ENCODE data around the gene MXRA7.

The MXRA7 gene

GRCh38 chr17:76738468-76738850 is 27.7 kb upstream of the MXRA7 start:
- no peaks in the 10 kb centered on the region for H3K9me3 ChIP-seq (ENCODE audit: control insufficient read depth, insufficient read depth, low read depth, low read length)
- H3K36me3 ChIP-seq (ENCODE audit: control insufficient read depth in 2 of 2, insufficient read depth in 1 of 2, low read length in 2 of 2) = peaks cover 32 to 49% of the 10 kb centered on the region in 2 experiments
- peak overlapping the region; percentile 99 for H3K27ac ChIP-seq (ENCODE audit: extremely low read depth, low read depth, low read length)
- POLR2A ChIA-PET = interaction anchor here (0.6 to 4.8 kb wide), 16 partner anchors 9 to 1220 kb away, joined by 3 to 68 read pairs (median 4); partner anchors contain the start of genes JMJD6, METTL23 and TNRC6C
- TF ChIP-seq FEZF1 (tag by site-specific recombination; IDR thresholded peaks at IDR 0.05) (peak; percentile 65), SETDB1 (IDR thresholded peaks at IDR 0.05; ENCODE audit: insufficient read length, low read length) (no peak), PATZ1 (tag by site-specific recombination; IDR thresholded peaks at IDR 0.05) (0 out of 2 replicates have a peak, but pooled peaks have one; percentile 7), ZNF366 (tag by site-specific recombination; conservative IDR thresholded peaks at IDR 0.05) (peak; percentile 46; the same call in 1 of the 2 replicates), SP7 (tag by site-specific recombination; IDR thresholded peaks at IDR 0.05) (peak; percentile 91), PRDM6 (tag by site-specific recombination; IDR thresholded peaks at IDR 0.05) (0 out of 2 replicates have a peak, but pooled peaks have one; percentile 33), PRDM10 (tag by site-specific recombination; IDR thresholded peaks at IDR 0.05) (peak; percentile 15; the same call in 1 of the 2 replicates), KLF9 (tag by site-specific recombination; IDR thresholded peaks at IDR 0.05; ENCODE audit: low read depth) (no peak), BCL11A (tag by site-specific recombination; IDR thresholded peaks at IDR 0.05; ENCODE audit: low read depth) (0 out of 2 replicates have a peak, but pooled peaks have one; percentile 14), ZNF701 (tag by site-specific recombination; IDR thresholded peaks at IDR 0.05) (no peak)
- peaks cover 13% of the 10 kb centered on the region for H3K4me1 ChIP-seq (ENCODE audit: control insufficient read depth, insufficient read depth, low read length)
- peak overlapping the region; percentile 81 for H3K4me3 ChIP-seq (ENCODE audit: low read depth, low read length)
- CTCF ChIA-PET = interaction anchor here (0.7 kb wide), 2 partner anchors 182 to 700 kb away, joined by 3 to 4 read pairs; no protein-coding TSS in a partner anchor

GRCh38 chr17:76737676-76738467 is 27.1 kb upstream of the MXRA7 start, which contains the start of gene MFSD11:
MFSD11 (plus strand) TSS chr17:76738119; CDS start chr17:76738353, 234 bp downstream.
- ChIA-PET POLR2A (interaction anchor here (0.6 to 4.8 kb wide), 21 partner anchors 8 to 1220 kb away, joined by 3 to 68 read pairs (median 5); partner anchors contain the start of genes JMJD6, METTL23 and TNRC6C), CTCF (interaction anchor here (0.6 to 0.9 kb wide), 3 partner anchors 96 to 340 kb away, joined by 3 to 4 read pairs (median 4); no protein-coding TSS in a partner anchor)
- Histone ChIP-seq H3K9me3 (ENCODE audit: control insufficient read depth, insufficient read depth, low read depth, low read length) (no peaks in the 10 kb centered on the region), H3K4me1 (ENCODE audit: control insufficient read depth, insufficient read depth, low read length) (peaks cover 19% of the 10 kb centered on the region), H3K36me3 (ENCODE audit: control insufficient read depth in 2 of 2, insufficient read depth in 1 of 2, low read length in 2 of 2) (peaks cover 32 to 53% of the 10 kb centered on the region in 2 experiments), H3K4me3 (ENCODE audit: low read depth, low read length) (peak within 1 kb of the TSS; percentile 81), H3K27ac (ENCODE audit: extremely low read depth, low read depth, low read length) (peak within 1 kb of the TSS; percentile 99)
- peak; percentile 80 for TF ChIP-seq ZNF843 (tag by site-specific recombination; IDR thresholded peaks at IDR 0.05)
- no peak for TF ChIP-seq ZNF354C (tag by site-specific recombination; IDR thresholded peaks at IDR 0.05; ENCODE audit: borderline replicate concordance, low read depth)
- peak; percentile 10 for TF ChIP-seq FEZF1 (tag by site-specific recombination; IDR thresholded peaks at IDR 0.05)
- no peak for TF ChIP-seq ZNF621 (tag by site-specific recombination; IDR thresholded peaks at IDR 0.05)
- peak; percentile 75; the same call in 1 of the 2 replicates for TF ChIP-seq ZBTB49 (tag by site-specific recombination; IDR thresholded peaks at IDR 0.05; ENCODE audit: low read depth)
- TF ChIP-seq KLF16 (tag by site-specific recombination; IDR thresholded peaks at IDR 0.05) = peak; percentile 91
- TF ChIP-seq ZNF544 (tag by site-specific recombination; IDR thresholded peaks at IDR 0.05) = no peak
- peak; percentile 95 for TF ChIP-seq BCL11A (tag by site-specific recombination; IDR thresholded peaks at IDR 0.05; ENCODE audit: low read depth)
- 0 out of 2 replicates have a peak, but pooled peaks have one; percentile 13 for TF ChIP-seq ZNF596 (tag by site-specific recombination; IDR thresholded peaks at IDR 0.05)
- no peak for TF ChIP-seq ZNF624 (tag by site-specific recombination; IDR thresholded peaks at IDR 0.05)
- TF ChIP-seq ZNF558 (tag by site-specific recombination; IDR thresholded peaks at IDR 0.05) = no peak; the same call in 1 of the 2 replicates
- TF ChIP-seq GFI1B (tag by site-specific recombination; IDR thresholded peaks at IDR 0.05) = no peak
- peak; percentile 99 for TF ChIP-seq PATZ1 (tag by site-specific recombination; IDR thresholded peaks at IDR 0.05)

All from HEK293 (cell line).